HUES48 (cell line): ENCODE results near the gene CACNA2D2.

Experiments
- H3K27ac ChIP-seq: one replicate; pipeline ENCODE4 v1.7.0; 2013; ENCODE audit warnings: low read depth, low read length, inconsistent platforms
- H3K27me3 ChIP-seq: 2 replicates; pipeline ENCODE4 v1.6.1; 2013; ENCODE audit warnings: mild to moderate bottlenecking, low read length; ENCODE audit not compliant: control insufficient read depth, insufficient read depth
- H3K36me3 ChIP-seq: 2 replicates; pipeline ENCODE4 v1.6.1; 2013; ENCODE audit warnings: low read length; ENCODE audit not compliant: control insufficient read depth, insufficient read depth
- H3K4me1 ChIP-seq: 2 replicates; pipeline ENCODE4 v1.6.1; 2013; ENCODE audit warnings: mild to moderate bottlenecking, low read length; ENCODE audit not compliant: control insufficient read depth, insufficient read depth
- H3K4me3 ChIP-seq: 2 replicates; pipeline ENCODE4 v1.5.1; 2013; ENCODE audit warnings: mild to moderate bottlenecking, low read depth, low read length
- H3K9ac ChIP-seq: 2 replicates; pipeline ENCODE4 v1.6.1; 2013; ENCODE audit warnings: mild to moderate bottlenecking, low read depth, low read length, moderate library complexity
- H3K9me3 ChIP-seq: 2 replicates; pipeline ENCODE4 v1.6.1; 2013; ENCODE audit warnings: low read length; ENCODE audit not compliant: control insufficient read depth, insufficient read depth

CACNA2D2 gene

DNA sequence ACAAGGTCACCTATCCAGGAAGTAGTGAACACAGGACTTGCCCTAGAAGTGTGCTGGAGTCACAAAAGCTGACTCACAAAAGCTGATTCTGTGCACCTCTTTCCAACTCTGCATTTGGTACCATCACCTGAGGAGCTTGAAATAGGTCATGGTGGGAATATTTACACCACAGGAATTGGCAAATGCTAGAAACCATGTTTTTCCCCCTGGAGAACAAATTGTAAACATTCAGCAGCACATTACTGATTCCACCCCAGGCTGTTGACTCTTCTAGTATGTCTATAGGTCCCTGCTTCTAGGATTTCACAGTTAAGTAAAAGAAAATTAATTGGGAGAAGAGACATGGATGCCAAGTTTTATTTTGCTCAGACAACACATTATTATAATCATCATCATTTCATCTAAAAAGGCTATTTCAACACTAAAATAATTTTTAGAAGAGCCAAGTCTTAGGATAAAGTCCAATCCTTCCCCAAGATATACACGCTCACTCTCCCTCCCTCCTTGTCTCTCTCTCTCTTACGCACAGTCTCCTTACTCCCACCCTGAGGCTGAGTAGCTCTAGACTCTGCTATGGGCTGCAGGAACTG lies 24.7 kb downstream of the CACNA2D2 start:
- Histone ChIP-seq H3K4me1 (peaks cover 5% of the 10 kb centered on the region; the same call in 1 of the 2 replicates), H3K36me3 (no peaks in the 10 kb centered on the region), H3K27me3 (no peaks in the 10 kb centered on the region), H3K27ac (no peak overlapping the region), H3K9me3 (no peaks in the 10 kb centered on the region), H3K4me3 (no peak overlapping the region), H3K9ac (no peak overlapping the region)

- Histone ChIP-seq H3K9ac (no peak overlapping the region), H3K4me1 (peaks cover 5% of the 10 kb centered on the region; the same call in 1 of the 2 replicates), H3K4me3 (no peak overlapping the region), H3K36me3 (no peaks in the 10 kb centered on the region), H3K27me3 (no peaks in the 10 kb centered on the region), H3K27ac (no peak overlapping the region), H3K9me3 (no peaks in the 10 kb centered on the region)
Measured at GRCh38 chr3:50478051-50478450, 25.4 kb downstream of the CACNA2D2 start.

- H3K36me3 ChIP-seq: no peaks in the 10 kb centered on the region
- no peak overlapping the region for H3K4me3 ChIP-seq
- H3K9me3 ChIP-seq: no peaks in the 10 kb centered on the region
- no peaks in the 10 kb centered on the region for H3K27me3 ChIP-seq
- no peak overlapping the region for H3K9ac ChIP-seq
- H3K27ac ChIP-seq: no peak overlapping the region
- H3K4me1 ChIP-seq: no peaks in the 10 kb centered on the region
Measured at GRCh38 chr3:50475348-50475747, 28.1 kb downstream of the CACNA2D2 start.

- no peaks in the 10 kb centered on the region for H3K27me3 ChIP-seq
- H3K4me1 ChIP-seq: no peaks in the 10 kb centered on the region
- H3K9me3 ChIP-seq: no peaks in the 10 kb centered on the region
- H3K27ac ChIP-seq: no peak overlapping the region
- no peaks in the 10 kb centered on the region for H3K36me3 ChIP-seq
- no peak overlapping the region for H3K9ac ChIP-seq
- H3K4me3 ChIP-seq: no peak overlapping the region
Measured at GRCh38 chr3:50474717-50475116, 28.7 kb downstream of the CACNA2D2 start.

- no peaks in the 10 kb centered on the region for H3K27me3 ChIP-seq
Measured at GRCh38 chr3:50473768-50474167, 29.7 kb downstream of the CACNA2D2 start.

GRCh38 chr3:50472958-50473357 lies 30.5 kb downstream of the CACNA2D2 start:
- Histone ChIP-seq H3K9ac (no peak overlapping the region), H3K36me3 (no peaks in the 10 kb centered on the region), H3K4me3 (no peak overlapping the region), H3K27ac (no peak overlapping the region), H3K9me3 (no peaks in the 10 kb centered on the region), H3K27me3 (no peaks in the 10 kb centered on the region), H3K4me1 (no peaks in the 10 kb centered on the region)

More at GRCh38 chr3:50473768-50474167, 29.7 kb downstream of the CACNA2D2 start:
- H3K4me3 ChIP-seq: no peak overlapping the region
- H3K36me3 ChIP-seq: no peaks in the 10 kb centered on the region
- no peak overlapping the region for H3K27ac ChIP-seq
- H3K9me3 ChIP-seq: no peaks in the 10 kb centered on the region
- no peaks in the 10 kb centered on the region for H3K4me1 ChIP-seq
- H3K9ac ChIP-seq: no peak overlapping the region

- H3K4me1 ChIP-seq: no peaks in the 10 kb centered on the region
- no peaks in the 10 kb centered on the region for H3K27me3 ChIP-seq
- H3K9ac ChIP-seq: no peak overlapping the region
- H3K36me3 ChIP-seq: no peaks in the 10 kb centered on the region; the same call in 1 of the 2 replicates
- H3K27ac ChIP-seq: no peak overlapping the region
- H3K4me3 ChIP-seq: no peak overlapping the region
- H3K9me3 ChIP-seq: no peaks in the 10 kb centered on the region
Measured at GRCh38 chr3:50470658-50471057, 32.8 kb downstream of the CACNA2D2 start.

- Histone ChIP-seq H3K4me3 (no peak overlapping the region), H3K4me1 (no peaks in the 10 kb centered on the region), H3K27me3 (no peaks in the 10 kb centered on the region), H3K9ac (no peak overlapping the region), H3K36me3 (no peaks in the 10 kb centered on the region; the same call in 1 of the 2 replicates), H3K27ac (no peak overlapping the region), H3K9me3 (no peaks in the 10 kb centered on the region)
Measured at GRCh38 chr3:50467919-50468318, 35.5 kb downstream of the CACNA2D2 start.

DNA sequence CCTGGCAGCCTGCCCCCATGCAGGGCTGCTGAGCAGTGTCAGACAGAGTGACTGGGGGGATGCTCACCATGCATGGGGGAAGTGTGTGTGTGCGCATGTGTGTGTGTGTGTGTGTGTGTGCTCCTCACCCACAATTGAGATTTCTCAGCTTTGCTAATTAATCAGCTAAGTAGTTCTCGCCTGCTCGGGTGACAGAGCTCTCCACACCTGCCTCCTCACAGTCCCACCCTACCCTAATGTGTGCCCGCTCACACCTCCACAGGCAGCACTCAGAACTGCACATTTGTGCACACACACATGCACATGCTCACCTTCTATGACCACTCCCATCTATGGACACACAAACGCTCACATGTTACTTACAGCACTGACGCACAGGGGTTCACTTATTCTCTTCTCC lies 37.3 kb downstream of the CACNA2D2 start:
- H3K4me3 ChIP-seq: no peak overlapping the region
- H3K27me3 ChIP-seq: no peaks in the 10 kb centered on the region
- no peak overlapping the region for H3K27ac ChIP-seq
- H3K36me3 ChIP-seq: no peaks in the 10 kb centered on the region; the same call in 1 of the 2 replicates
- H3K4me1 ChIP-seq: no peaks in the 10 kb centered on the region
- H3K9ac ChIP-seq: no peak overlapping the region
- H3K9me3 ChIP-seq: no peaks in the 10 kb centered on the region

DNA sequence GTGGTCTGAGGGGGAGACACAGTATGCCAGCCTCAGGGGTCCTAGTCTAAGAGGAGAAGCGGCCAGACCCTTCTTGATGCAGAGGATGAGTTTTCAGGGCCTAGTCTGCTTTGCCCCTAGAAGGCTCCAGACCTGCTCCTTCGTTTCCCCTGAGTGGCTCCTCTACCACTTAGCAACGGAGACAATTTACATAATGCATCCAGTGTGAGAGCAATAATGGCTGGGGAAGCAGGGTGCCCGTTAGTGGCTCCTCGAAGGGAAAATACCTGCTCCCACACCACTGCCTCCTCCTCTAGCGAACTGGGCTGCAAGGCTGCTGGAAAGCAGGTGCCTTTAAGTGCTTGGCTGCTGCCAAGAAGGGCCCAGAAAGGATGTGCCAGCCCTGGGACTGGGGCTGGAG lies 38.9 kb downstream of the CACNA2D2 start:
- Histone ChIP-seq H3K4me3 (no peak overlapping the region), H3K27me3 (no peaks in the 10 kb centered on the region), H3K9ac (no peak overlapping the region), H3K4me1 (no peaks in the 10 kb centered on the region), H3K36me3 (no peaks in the 10 kb centered on the region; the same call in 1 of the 2 replicates), H3K27ac (no peak overlapping the region), H3K9me3 (no peaks in the 10 kb centered on the region)

- H3K36me3 ChIP-seq: no peaks in the 10 kb centered on the region
- H3K9ac ChIP-seq: no peak overlapping the region
- H3K4me1 ChIP-seq: peaks cover 11% of the 10 kb centered on the region
- H3K27ac ChIP-seq: no peak overlapping the region
- H3K9me3 ChIP-seq: no peaks in the 10 kb centered on the region
- H3K4me3 ChIP-seq: no peak overlapping the region
- H3K27me3 ChIP-seq: no peaks in the 10 kb centered on the region
Measured at GRCh38 chr3:50459785-50460184, 43.6 kb downstream of the CACNA2D2 start.
